PC-9 (cell line): ENCODE data around the gene APOM. TPM values are rescaled to one million over a fixed set of nuclear protein-coding genes. Genes with fewer than 3 reads are reported as not detected.
A peak's percentile ranks its signal among the peaks of the same experiment; 100 is the strongest.

Experiments
- BruUV-seq: library from RNA; stranded (reverse); fragments of 400-500 nt; replicated peaks from 2 replicates; lab custom pipeline; 2021; lab: Mats Ljungman, UMichigan
- CTCF ChIA-PET: fragments of 300-600 bp; sonication (Branson Sonifier 250); formaldehyde crosslinking; loops from one replicate; lab custom pipeline; 2022; ENCODE audit warnings: antibody characterized with exemption; lab: Charles Lee
- POLR2A ChIA-PET: fragments of 300-600 bp; sonication (Branson Sonifier 250); formaldehyde crosslinking; loops from one replicate; lab custom pipeline; 2022; ENCODE audit warnings: antibody characterized with exemption; ENCODE audit not compliant: unreplicated experiment; lab: Charles Lee
- DNase-seq, 2 experiments: peaks; one replicate each; pipeline versions ENCODE4 v3.0.0 to v3.0.0-alpha.2; 2015 to 2022; ENCODE audit warnings: mixed read lengths in 1 of 2
- H2AFZ ChIP-seq: fragments of 200-600 bp; sonication (generic); 2 replicates; pipeline ENCODE4 v1.8.1; 2017; ENCODE audit warnings: antibody characterized with exemption
- H3F3A ChIP-seq: fragments of 200-600 bp; sonication (generic); 2 replicates; pipeline ENCODE4 v1.8.1; 2017; ENCODE audit warnings: antibody characterized with exemption, mild to moderate bottlenecking, low read depth; ENCODE audit not compliant: insufficient read depth
- H3K27ac ChIP-seq: fragments of 200-600 bp; sonication (generic); 2 replicates; pipeline ENCODE4 v1.6.1; 2016; ENCODE audit warnings: mixed run types
- H3K27me3 ChIP-seq: fragments of 200-600 bp; sonication (generic); 2 replicates; pipeline ENCODE4 v1.6.1; 2016; ENCODE audit warnings: low read depth, mixed run types; ENCODE audit not compliant: insufficient read depth
- H3K36me3 ChIP-seq: fragments of 200-600 bp; sonication (generic); 2 replicates; pipeline ENCODE4 v1.6.1; 2016; ENCODE audit warnings: low read depth, mixed run types
- H3K4me1 ChIP-seq: fragments of 200-600 bp; sonication (generic); replicated peaks from 2 replicates; pipeline ENCODE4 v1.6.1; 2016; ENCODE audit warnings: mixed run types; ENCODE audit not compliant: insufficient read depth
- H3K4me2 ChIP-seq: fragments of 200-600 bp; sonication (generic); 2 replicates; pipeline ENCODE4 v1.6.1; 2017; ENCODE audit warnings: mixed run types
- H3K4me3 ChIP-seq: fragments of 200-600 bp; sonication (generic); 2 replicates; pipeline ENCODE4 v1.6.1; 2016; ENCODE audit warnings: mixed run types
- H3K79me2 ChIP-seq: fragments of 200-600 bp; sonication (generic); 2 replicates; pipeline ENCODE4 v1.6.1; 2017; ENCODE audit warnings: low read depth, mixed run types
- H3K9me2 ChIP-seq: fragments of 200-600 bp; sonication (generic); 2 replicates; pipeline ENCODE4 v1.8.1; 2017; ENCODE audit warnings: mild to moderate bottlenecking; ENCODE audit not compliant: insufficient read depth
- H3K9me3 ChIP-seq: fragments of 200-600 bp; sonication (generic); 2 replicates; pipeline ENCODE4 v1.8.1; 2016; ENCODE audit warnings: low read depth; ENCODE audit not compliant: insufficient read depth
- H4K20me1 ChIP-seq: fragments of 200-600 bp; sonication (generic); 2 replicates; pipeline ENCODE4 v1.8.1; 2017; ENCODE audit not compliant: insufficient read depth
- EZH2 ChIP-seq: fragments of 200-600 bp; sonication (generic); IDR thresholded peaks from 2 replicates; pipeline ENCODE4 v1.8.0; 2017; ENCODE audit warnings: antibody characterized with exemption, low read depth
- intact Hi-C: fragments of 100-400 bp; cut with micrococcal nuclease; formaldehyde crosslinking; loops from one replicate; pipeline ENCODE4 v1.10.0; 2022; ENCODE audit not compliant: unreplicated experiment
- total RNA-seq: library from RNA; stranded (reverse); gene quantifications from 2 replicates; pipeline ENCODE4 v1.2.3, GENCODE V29; 2021
- TF ChIP-seq, protein P1 (sequence below): fragments of 200-600 bp; sonication (generic); conservative IDR thresholded peaks from 2 replicates; pipeline ENCODE4 v1.6.1; 2017; ENCODE audit warnings: mixed run types, antibody characterized with exemption, mild to moderate bottlenecking, moderate library complexity

Gene APOM
- total RNA-seq, 1 experiment from 2014 or later = 2.9 TPM

GRCh38 chr6:31659649-31660380 is 4.1 kb downstream of the APOM start:
- POLR2A ChIA-PET = interaction anchor here (0.5 to 0.8 kb wide), 5 partner anchors 7 to 171 kb away, joined by 4 to 26 read pairs (median 4); partner anchors contain the start of genes BAG6, NFKBIL1 and VARS1
- no peaks in the 10 kb centered on the region for H3K27me3 ChIP-seq
- intact Hi-C loops = loop anchor here (1.0 to 10.0 kb wide), 2 partner anchors 8 to 515 kb away; partner anchors contain the start of genes AGPAT1, BAG6 and RNF5
- peaks cover 50% of the 10 kb centered on the region for H3K79me2 ChIP-seq
- peak overlapping the region; percentile 88 for H3K4me2 ChIP-seq
- TSS peak; percentile 48 for BruUV-seq
- H3F3A ChIP-seq = peaks cover 20% of the 10 kb centered on the region
- H3K4me3 ChIP-seq = peak overlapping the region; percentile 79
- no peak for TF ChIP-seq EZH2
- TF ChIP-seq, protein P1, sequence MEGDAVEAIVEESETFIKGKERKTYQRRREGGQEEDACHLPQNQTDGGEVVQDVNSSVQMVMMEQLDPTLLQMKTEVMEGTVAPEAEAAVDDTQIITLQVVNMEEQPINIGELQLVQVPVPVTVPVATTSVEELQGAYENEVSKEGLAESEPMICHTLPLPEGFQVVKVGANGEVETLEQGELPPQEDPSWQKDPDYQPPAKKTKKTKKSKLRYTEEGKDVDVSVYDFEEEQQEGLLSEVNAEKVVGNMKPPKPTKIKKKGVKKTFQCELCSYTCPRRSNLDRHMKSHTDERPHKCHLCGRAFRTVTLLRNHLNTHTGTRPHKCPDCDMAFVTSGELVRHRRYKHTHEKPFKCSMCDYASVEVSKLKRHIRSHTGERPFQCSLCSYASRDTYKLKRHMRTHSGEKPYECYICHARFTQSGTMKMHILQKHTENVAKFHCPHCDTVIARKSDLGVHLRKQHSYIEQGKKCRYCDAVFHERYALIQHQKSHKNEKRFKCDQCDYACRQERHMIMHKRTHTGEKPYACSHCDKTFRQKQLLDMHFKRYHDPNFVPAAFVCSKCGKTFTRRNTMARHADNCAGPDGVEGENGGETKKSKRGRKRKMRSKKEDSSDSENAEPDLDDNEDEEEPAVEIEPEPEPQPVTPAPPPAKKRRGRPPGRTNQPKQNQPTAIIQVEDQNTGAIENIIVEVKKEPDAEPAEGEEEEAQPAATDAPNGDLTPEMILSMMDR = no peak
- H3K4me1 ChIP-seq = peaks cover 26% of the 10 kb centered on the region
- CTCF ChIA-PET = interaction anchor here (1.0 kb wide), 1 partner anchor 110 kb away, joined by 3 read pairs; no protein-coding TSS in a partner anchor
- peak; percentile 18 to 54 for DNase-seq
- 0 out of 2 replicates have a peak, but pooled peaks cover 10% of the 10 kb centered on the region for H3K36me3 ChIP-seq
- no peaks in the 10 kb centered on the region for H3K9me2 ChIP-seq
- peak overlapping the region; percentile 71 for H3K27ac ChIP-seq
- H3K9me3 ChIP-seq = no peaks in the 10 kb centered on the region
- peak overlapping the region; percentile 81 for H2AFZ ChIP-seq
- 0 out of 2 replicates have a peak, but pooled peaks cover 7% of the 10 kb centered on the region for H4K20me1 ChIP-seq

DNA sequence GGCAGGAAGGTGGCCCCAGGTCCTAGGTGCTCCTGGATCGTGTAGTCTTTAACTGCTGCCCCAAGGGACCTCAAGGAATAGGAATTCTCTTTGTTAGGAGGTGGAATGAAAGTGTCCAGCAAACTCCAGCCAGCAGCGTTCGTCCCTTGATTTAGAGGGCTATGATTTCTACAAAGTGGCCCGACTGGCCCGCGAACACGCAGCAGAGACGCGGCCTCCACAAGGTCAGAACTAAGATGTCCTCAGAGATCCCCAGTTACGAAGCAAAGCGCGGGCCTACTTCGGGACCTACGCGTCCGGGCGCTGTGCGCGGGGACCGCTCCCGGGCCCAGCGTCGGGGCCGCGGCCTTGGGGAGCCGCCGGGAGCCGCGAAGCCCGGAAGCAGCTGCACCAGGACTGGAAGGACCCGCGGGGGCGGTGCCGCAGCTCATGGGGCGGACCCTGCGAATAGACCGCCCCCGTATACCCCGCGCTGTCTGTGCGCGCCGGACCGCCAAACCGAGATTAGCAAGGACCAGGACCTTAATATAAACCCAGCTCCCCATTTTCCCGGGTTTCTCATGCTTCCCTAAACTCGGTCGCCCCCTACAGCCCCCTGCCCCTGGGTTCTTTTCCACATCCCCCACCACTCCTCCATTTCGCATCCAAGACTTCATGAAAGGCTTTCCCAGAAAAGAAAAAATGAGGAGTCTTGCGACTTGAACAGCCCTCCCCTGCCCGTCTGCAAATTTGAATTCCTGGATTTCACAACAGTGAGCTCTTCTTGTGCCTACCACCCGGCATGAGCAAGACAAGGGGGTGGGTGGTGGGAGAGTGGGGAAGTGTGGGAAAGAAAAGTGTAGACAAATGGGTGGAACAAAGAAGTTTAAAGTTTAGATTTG is 4.9 kb downstream of the APOM start, which contains the start of gene C6orf47:
TSS of gene C6orf47 (minus strand) at position 398 of the 881 bp plus-strand sequence. CDS start 831 bp downstream, outside the sequence.
- ChIA-PET POLR2A (interaction anchor here (0.5 to 0.9 kb wide), 6 partner anchors 8 to 416 kb away, joined by 4 to 26 read pairs (median 4); partner anchors contain the start of genes BAG6 and NFKBIL1), CTCF (interaction anchor here (0.6 to 1.0 kb wide), 2 partner anchors 73 to 109 kb away, joined by 3 to 13 read pairs; no protein-coding TSS in a partner anchor)
- Histone ChIP-seq H3K79me2 (peaks cover 55% of the 10 kb centered on the region), H4K20me1 (0 out of 2 replicates have a peak, but pooled peaks cover 7% of the 10 kb centered on the region), H3K27ac (peak within 1 kb of the TSS; percentile 71), H3K36me3 (0 out of 2 replicates have a peak, but pooled peaks cover 10% of the 10 kb centered on the region), H3K4me2 (peak within 1 kb of the TSS; percentile 88), H3K27me3 (no peaks in the 10 kb centered on the region), H2AFZ (peak within 1 kb of the TSS; percentile 81), H3K4me1 (peaks cover 26% of the 10 kb centered on the region), H3K9me2 (no peaks in the 10 kb centered on the region), H3F3A (peaks cover 23% of the 10 kb centered on the region), H3K4me3 (peak within 1 kb of the TSS; percentile 79), H3K9me3 (no peaks in the 10 kb centered on the region)
- TSS peak; percentile 43 for BruUV-seq
- intact Hi-C loops = loop anchor here (1.0 to 10.0 kb wide), 2 partner anchors 8 to 514 kb away; partner anchors contain the start of genes AGPAT1, BAG6 and RNF5
- DNase-seq = peak; percentile 66 to 82
- TF ChIP-seq, protein P1 = no peak
- TF ChIP-seq EZH2 = no peak
